Neuronal stem cell (in vitro differentiated cells): ENCODE measurements around the gene YEATS2.

Experiments
- DNase-seq: peaks from one replicate; pipeline ENCODE4 v3.0.0-alpha.2; 2013; ENCODE audit warnings: low spot score
- H2AFZ ChIP-seq: one replicate; pipeline ENCODE4 v1.6.1; 2013; ENCODE audit warnings: mild to moderate bottlenecking, low read length, inconsistent platforms
- H2AK5ac ChIP-seq: 2 replicates; pipeline ENCODE4 v1.6.1; 2013; ENCODE audit warnings: low read depth, mild to moderate bottlenecking, inconsistent platforms, low read length, moderate library complexity, mixed read lengths
- H2BK120ac ChIP-seq: 2 replicates; pipeline ENCODE4 v1.6.1; 2013; ENCODE audit warnings: low read depth, mild to moderate bottlenecking, inconsistent platforms, low read length, moderate library complexity, mixed read lengths
- H2BK12ac ChIP-seq: one replicate; pipeline ENCODE4 v1.6.1; 2013; ENCODE audit warnings: low read length, inconsistent platforms
- H2BK15ac ChIP-seq: 2 replicates; pipeline ENCODE4 v1.6.1; 2013; ENCODE audit warnings: mild to moderate bottlenecking, low read length, inconsistent platforms, mixed read lengths
- H2BK5ac ChIP-seq: one replicate; pipeline ENCODE4 v1.6.1; 2013; ENCODE audit warnings: inconsistent platforms, mild to moderate bottlenecking, low read length, moderate library complexity
- H3K14ac ChIP-seq: one replicate; pipeline ENCODE4 v1.6.1; 2013; ENCODE audit warnings: low read length, inconsistent platforms
- H3K18ac ChIP-seq: 2 replicates; pipeline ENCODE4 v1.6.1; 2013; ENCODE audit warnings: low read length, inconsistent platforms
- H3K23ac ChIP-seq: 2 replicates; pipeline ENCODE4 v1.6.1; 2013; ENCODE audit warnings: low read depth, mild to moderate bottlenecking, mixed read lengths, low read length, inconsistent platforms; ENCODE audit not compliant: poor library complexity
- H3K27ac ChIP-seq: replicated peaks from 3 replicates; pipeline ENCODE4 v1.5.1; 2013; ENCODE audit warnings: low read length, inconsistent platforms
- H3K27me3 ChIP-seq, 3 experiments: 2 replicates each; pipeline ENCODE4 v1.6.1; 2013; ENCODE audit warnings: low read length in 3 of 3, mild to moderate bottlenecking in 2 of 3, inconsistent platforms in 1 of 3, low read depth in 1 of 3, mixed read lengths in 1 of 3, moderate library complexity in 1 of 3; ENCODE audit not compliant: control insufficient read depth in 3 of 3, insufficient read depth in 3 of 3
- H3K36me3 ChIP-seq, 2 donors: replicated peaks in 1 of 2; 2 replicates each; pipeline ENCODE4 v1.6.1; 2013; ENCODE audit warnings: low read length in 2 of 2; ENCODE audit not compliant: control insufficient read depth in 2 of 2, insufficient read depth in 2 of 2
- H3K4ac ChIP-seq: 2 replicates; pipeline ENCODE4 v1.6.1; 2013; ENCODE audit warnings: inconsistent platforms, mild to moderate bottlenecking, low read length, moderate library complexity
- H3K4me1 ChIP-seq, 2 donors: 1 replicate in 1 of 2; 2 replicates in 1 of 2; pipeline ENCODE4 v1.6.1; 2013; ENCODE audit warnings: low read length in 2 of 2, low read depth in 1 of 2; ENCODE audit not compliant: control insufficient read depth in 2 of 2, insufficient read depth in 1 of 2
- H3K4me2 ChIP-seq: one replicate; pipeline ENCODE4 v1.6.1; 2013; ENCODE audit warnings: mild to moderate bottlenecking, low read length, inconsistent platforms; ENCODE audit not compliant: insufficient read depth, poor library complexity, severe bottlenecking
- H3K4me3 ChIP-seq, 2 donors: 2 replicates each; pipeline ENCODE4 v1.5.1; 2013; ENCODE audit warnings: low read length in 2 of 2, mild to moderate bottlenecking in 2 of 2, inconsistent platforms in 1 of 2, moderate library complexity in 1 of 2
- H3K79me1 ChIP-seq: one replicate; pipeline ENCODE4 v1.6.1; 2013; ENCODE audit warnings: low read depth, mild to moderate bottlenecking, inconsistent platforms, low read length, moderate library complexity
- H3K9ac ChIP-seq: one replicate; pipeline ENCODE4 v1.6.1; 2013; ENCODE audit warnings: mild to moderate bottlenecking, low read depth, low read length, inconsistent platforms; ENCODE audit not compliant: poor library complexity
- H3K9me3 ChIP-seq, 2 donors: replicated peaks in 1 of 2; 2 replicates each; pipeline versions ENCODE3 to v1.6.1; 2013; ENCODE audit warnings: low read length in 2 of 2, mild to moderate bottlenecking in 2 of 2, inconsistent platforms in 1 of 2, low read depth in 1 of 2, mixed read lengths in 1 of 2, moderate library complexity in 1 of 2; ENCODE audit not compliant: control insufficient read depth in 2 of 2, insufficient read depth in 1 of 2
- H4K8ac ChIP-seq: one replicate; pipeline ENCODE4 v1.6.1; 2013; ENCODE audit warnings: low read depth, mild to moderate bottlenecking, inconsistent platforms, low read length, moderate library complexity
- H4K91ac ChIP-seq: one replicate; pipeline ENCODE4 v1.6.1; 2013; ENCODE audit warnings: low read length, low read depth, mild to moderate bottlenecking, inconsistent platforms; ENCODE audit not compliant: poor library complexity
- WGBS, 2 donors: extraction: QIAGEN DNeasy Blood & Tissue Kit; methylation state at CpG; one replicate each; pipeline ENCODE4 v1.1.7; 2013; ENCODE audit warnings: missing lambda C conversion rate in 2 of 2, mixed read lengths in 1 of 2; ENCODE audit not compliant: insufficient read length in 2 of 2, insufficient replicate concordance in 1 of 2; ENCODE audit errors: extremely low coverage in 2 of 2; 5-methylcytosine and 5-hydroxymethylcytosine counted together

The YEATS2 gene

DNA sequence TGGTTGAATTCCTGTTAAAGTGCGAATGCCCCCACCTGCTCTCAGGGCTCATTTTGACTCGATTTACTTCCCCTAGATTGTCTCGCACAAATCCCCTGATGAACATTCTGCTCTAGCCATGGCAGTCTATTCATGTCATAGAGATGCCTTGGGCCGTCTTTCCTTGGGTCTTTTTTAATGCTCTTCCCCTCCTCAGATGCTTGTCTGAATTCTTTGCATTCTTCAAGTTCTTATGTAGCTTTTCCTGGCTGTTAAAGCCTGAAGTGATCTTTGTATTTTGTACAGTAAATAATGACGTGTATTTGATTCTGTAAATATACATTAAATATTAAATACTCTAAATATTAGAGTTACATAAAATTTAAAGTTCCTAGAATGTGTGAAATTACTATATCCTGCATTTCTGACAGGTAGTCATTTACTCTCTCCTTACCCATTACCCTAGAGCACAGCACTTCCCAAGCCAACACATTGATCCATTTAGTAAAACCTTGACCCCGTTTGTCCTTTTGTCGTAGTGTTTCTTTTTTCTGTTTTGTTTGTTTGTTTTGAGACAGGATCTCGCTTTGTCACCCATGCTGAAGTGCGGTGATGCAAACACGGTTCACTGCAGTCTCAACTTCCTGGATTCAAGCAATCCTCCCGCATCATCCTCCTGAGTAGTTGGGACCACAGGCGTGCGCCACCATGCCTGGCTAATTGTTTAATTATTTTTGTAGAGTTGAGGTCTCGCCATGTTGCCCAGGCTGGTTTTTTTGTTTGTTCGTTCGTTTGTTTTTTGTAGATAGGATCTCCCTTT lies 47.9 kb downstream of the YEATS2 start:
- peaks cover 3 to 11% of the 10 kb centered on the region in 2 donors for H3K9me3 ChIP-seq
- no peak overlapping the region for H4K8ac ChIP-seq
- WGBS, 2 donors = no CpG with 5 or more reads among the region's 16 CpGs
- no peak overlapping the region for H2BK12ac ChIP-seq
- no peaks in the 10 kb centered on the region for H3K27me3 ChIP-seq
- peak; percentile 18 for DNase-seq
- H3K4me2 ChIP-seq = no peak overlapping the region
- H3K27ac ChIP-seq = peak overlapping the region; percentile 70
- no peak overlapping the region for H2AFZ ChIP-seq
- no peak overlapping the region for H3K14ac ChIP-seq
- no peak overlapping the region for H3K4me3 ChIP-seq
- no peak overlapping the region for H4K91ac ChIP-seq
- no peak overlapping the region for H2BK5ac ChIP-seq
- H2BK15ac ChIP-seq = no peak overlapping the region
- no peak overlapping the region for H3K18ac ChIP-seq
- H3K4me1 ChIP-seq = peaks cover 0 to 3% of the 10 kb centered on the region in 2 donors
- H3K79me1 ChIP-seq = no peaks in the 10 kb centered on the region
- H3K36me3 ChIP-seq = peaks cover 10 to 92% of the 10 kb centered on the region in 2 donors
- H2AK5ac ChIP-seq = no peak overlapping the region
- H3K4ac ChIP-seq = no peak overlapping the region
- no peak overlapping the region for H3K23ac ChIP-seq
- no peak overlapping the region for H2BK120ac ChIP-seq
- H3K9ac ChIP-seq = no peak overlapping the region

- Histone ChIP-seq H3K4ac (no peak overlapping the region), H3K27me3 (no peaks in the 10 kb centered on the region), H2BK15ac (no peak overlapping the region), H3K14ac (no peak overlapping the region), H3K9ac (no peak overlapping the region), H3K36me3 (peaks cover 24 to 91% of the 10 kb centered on the region in 2 donors), H4K8ac (no peak overlapping the region), H3K79me1 (no peaks in the 10 kb centered on the region), H3K4me3 (no peak overlapping the region), H3K9me3 (no peaks in the 10 kb centered on the region), H3K18ac (no peak overlapping the region), H3K27ac (no peak overlapping the region), H4K91ac (no peak overlapping the region), H3K23ac (no peak overlapping the region), H3K4me1 (no peaks in the 10 kb centered on the region), H2BK5ac (no peak overlapping the region), H2AFZ (no peak overlapping the region), H2AK5ac (no peak overlapping the region), H2BK12ac (no peak overlapping the region), H3K4me2 (no peak overlapping the region), H2BK120ac (no peak overlapping the region)
- DNase-seq = no peak
- no CpG with 5 or more reads among the region's 5 CpGs for WGBS, 2 donors
Measured at GRCh38 chr3:183754052-183754451, 56.5 kb downstream of the YEATS2 start.

GRCh38 chr3:183762304-183762703 lies 64.7 kb downstream of the YEATS2 start:
- H3K27me3 ChIP-seq = no peaks in the 10 kb centered on the region
- H3K4me3 ChIP-seq = no peak overlapping the region
- H3K9ac ChIP-seq = no peak overlapping the region
- H3K14ac ChIP-seq = no peak overlapping the region
- no peak overlapping the region for H4K8ac ChIP-seq
- no CpG with 5 or more reads among the region's 6 CpGs for WGBS, 2 donors
- H2AFZ ChIP-seq = no peak overlapping the region
- no peaks in the 10 kb centered on the region for H3K4me1 ChIP-seq
- no peak overlapping the region for H2BK15ac ChIP-seq
- H3K9me3 ChIP-seq = no peaks in the 10 kb centered on the region
- H3K23ac ChIP-seq = no peak overlapping the region
- H3K4me2 ChIP-seq = no peak overlapping the region
- H3K36me3 ChIP-seq = peaks cover 26 to 96% of the 10 kb centered on the region in 2 donors
- H2BK12ac ChIP-seq = no peak overlapping the region
- no peak overlapping the region for H4K91ac ChIP-seq
- H3K4ac ChIP-seq = no peak overlapping the region
- no peak overlapping the region for H2AK5ac ChIP-seq
- no peaks in the 10 kb centered on the region for H3K79me1 ChIP-seq
- no peak for DNase-seq
- no peak overlapping the region for H2BK120ac ChIP-seq
- H3K18ac ChIP-seq = no peak overlapping the region
- no peak overlapping the region for H3K27ac ChIP-seq
- H2BK5ac ChIP-seq = no peak overlapping the region

- Histone ChIP-seq H3K27ac (no peak overlapping the region), H3K23ac (no peak overlapping the region), H3K4me1 (no peaks in the 10 kb centered on the region), H3K4me3 (no peak overlapping the region), H3K4ac (no peak overlapping the region), H2BK15ac (no peak overlapping the region), H3K27me3 (no peaks in the 10 kb centered on the region), H3K36me3 (peaks cover 29 to 93% of the 10 kb centered on the region in 2 donors), H4K91ac (no peak overlapping the region), H2BK12ac (no peak overlapping the region), H3K18ac (no peak overlapping the region), H3K79me1 (no peaks in the 10 kb centered on the region), H2AFZ (no peak overlapping the region), H3K9ac (no peak overlapping the region), H2AK5ac (no peak overlapping the region), H3K14ac (no peak overlapping the region), H4K8ac (no peak overlapping the region), H2BK120ac (no peak overlapping the region), H3K9me3 (no peaks in the 10 kb centered on the region), H3K4me2 (no peak overlapping the region), H2BK5ac (no peak overlapping the region)
- no CpG with 5 or more reads among the region's 7 CpGs for WGBS, 2 donors
- DNase-seq = no peak
Measured at GRCh38 chr3:183764847-183765731, 67.5 kb downstream of the YEATS2 start.
